Measurements from ENCODE around the gene PLCG1.

Gene PLCG1

DNA sequence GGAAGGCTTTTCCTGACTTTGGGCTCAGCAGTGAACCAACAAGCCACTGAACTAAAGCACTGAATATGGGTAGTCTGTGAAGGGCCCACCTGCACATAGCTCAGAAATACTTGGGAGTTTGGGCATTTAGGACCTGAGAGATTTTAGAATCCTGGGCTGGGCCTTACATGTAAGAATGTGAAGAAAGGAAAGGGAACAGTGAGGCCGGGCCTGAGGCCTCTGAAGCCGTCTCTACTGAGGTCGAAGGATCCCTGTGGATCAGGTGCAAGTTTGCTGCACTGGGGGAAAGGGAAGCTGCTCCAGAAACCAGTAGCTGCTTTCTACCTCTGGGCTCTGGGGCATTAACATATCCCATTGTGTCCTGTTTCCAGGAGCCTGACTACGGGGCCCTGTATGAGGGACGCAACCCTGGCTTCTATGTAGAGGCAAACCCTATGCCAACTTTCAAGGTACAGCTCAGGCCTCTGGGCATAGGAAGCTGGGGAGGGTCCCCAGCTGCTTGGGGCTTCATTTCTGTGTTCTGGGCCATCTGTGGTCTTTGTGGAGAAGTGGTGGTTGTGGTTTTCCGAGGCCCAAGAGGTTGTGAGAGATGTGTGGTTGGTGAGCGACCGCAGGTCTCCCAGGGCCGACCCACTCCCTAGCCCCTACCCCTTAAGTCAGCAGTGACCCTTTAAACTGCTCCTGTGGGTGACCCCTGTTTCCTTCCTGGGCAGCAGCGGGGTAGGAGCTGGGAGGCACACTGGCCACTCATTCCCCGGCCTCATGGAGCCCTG lies 30.3 kb downstream of the PLCG1 start:
- Histone ChIP-seq H3K36me3 (ENCODE audit: control insufficient read depth in 1 of 2, insufficient read depth in 2 of 2, low read length in 2 of 2) (peaks cover 76 to 96% of the 10 kb centered on the region in 2 donors), H3K4me3 (ENCODE audit: low read depth in 1 of 2, low read length in 2 of 2) (no peak overlapping the region), H3K9me3 (ENCODE audit: control insufficient read depth in 1 of 2, low read length in 2 of 2) (no peaks in the 10 kb centered on the region), H3K4me1 (ENCODE audit: control insufficient read depth in 1 of 2, insufficient read depth in 2 of 2, low read length in 2 of 2) (peaks cover 0 to 4% of the 10 kb centered on the region in 2 donors), H3K27ac (ENCODE audit: low read depth, low read length) (no peak overlapping the region), H3K9ac (ENCODE audit: low read depth in 1 of 2, low read length in 2 of 2) (no peak overlapping the region), H3K27me3 (ENCODE audit: control insufficient read depth in 1 of 2, insufficient read depth in 2 of 2, low read length in 2 of 2) (no peaks in the 10 kb centered on the region)

DNA sequence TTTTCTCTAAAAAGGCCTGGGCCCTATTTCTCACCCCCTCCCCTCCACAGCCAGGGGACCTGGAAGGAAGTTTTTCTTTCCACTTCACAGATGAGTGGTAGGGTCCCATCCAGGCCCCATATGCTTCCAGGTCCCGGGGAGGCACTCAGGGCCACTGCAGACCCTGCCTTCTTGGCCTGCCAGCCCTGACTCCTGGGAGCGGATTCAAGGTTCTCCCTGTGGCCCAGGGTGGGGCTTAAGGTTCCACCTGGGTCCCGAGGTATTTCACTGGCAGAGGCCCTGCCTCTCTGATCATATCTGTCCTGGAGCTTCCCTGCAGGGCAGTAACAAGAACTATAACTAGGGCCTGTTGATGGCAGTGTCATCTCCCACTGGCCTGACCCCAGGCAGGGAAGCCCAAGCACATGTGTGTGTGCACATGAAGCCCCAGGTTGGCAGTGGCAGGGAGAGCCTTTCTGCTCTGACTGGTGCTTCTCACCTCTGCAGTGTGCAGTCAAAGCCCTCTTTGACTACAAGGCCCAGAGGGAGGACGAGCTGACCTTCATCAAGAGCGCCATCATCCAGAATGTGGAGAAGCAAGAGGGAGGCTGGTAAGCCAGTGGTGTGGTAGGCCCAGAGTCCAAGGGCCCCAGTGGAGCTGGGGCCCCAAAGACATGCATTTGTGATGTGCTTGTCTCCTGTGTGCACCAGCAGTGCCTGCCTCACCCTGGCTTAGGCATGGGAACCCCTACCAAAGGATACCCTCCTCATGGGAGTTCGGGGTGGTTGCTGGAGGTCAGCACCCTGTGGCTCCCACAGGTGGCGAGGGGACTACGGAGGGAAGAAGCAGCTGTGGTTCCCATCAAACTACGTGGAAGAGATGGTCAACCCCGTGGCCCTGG lies 31.2 kb downstream of the PLCG1 start:
- no peak overlapping the region for H3K27ac ChIP-seq (ENCODE audit: low read depth, low read length)

DNA sequence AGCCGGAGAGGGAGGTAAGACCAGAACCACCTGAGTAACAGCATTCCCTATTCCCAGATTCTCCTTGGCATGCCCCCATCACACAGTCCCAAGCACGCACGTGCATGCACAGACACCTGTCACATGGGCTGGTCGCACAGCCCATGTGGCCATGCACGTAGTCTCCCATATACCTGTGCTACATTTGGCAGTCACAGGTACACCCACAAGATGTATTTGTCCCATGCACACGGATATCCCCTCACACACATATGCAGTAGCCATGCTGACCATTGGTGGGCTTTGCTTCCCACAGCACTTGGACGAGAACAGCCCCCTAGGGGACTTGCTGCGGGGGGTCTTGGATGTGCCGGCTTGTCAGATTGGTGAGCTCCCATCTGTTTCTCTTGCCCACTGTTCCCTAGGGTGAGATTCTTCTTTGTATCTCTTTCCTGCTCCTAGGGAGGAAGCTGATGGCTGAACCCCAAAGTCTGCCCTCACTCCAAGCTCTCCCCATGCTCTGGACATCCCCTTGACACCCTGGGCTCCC lies 31.9 kb downstream of the PLCG1 start:
- no peaks in the 10 kb centered on the region for H3K27me3 ChIP-seq (ENCODE audit: control insufficient read depth in 1 of 2, insufficient read depth in 2 of 2, low read length in 2 of 2)
- no peak overlapping the region for H3K9ac ChIP-seq (ENCODE audit: low read depth in 1 of 2, low read length in 2 of 2)
- peaks cover 71 to 92% of the 10 kb centered on the region in 2 donors for H3K36me3 ChIP-seq (ENCODE audit: control insufficient read depth in 1 of 2, insufficient read depth in 2 of 2, low read length in 2 of 2)
- H3K9me3 ChIP-seq (ENCODE audit: control insufficient read depth in 1 of 2, low read length in 2 of 2), result no peaks in the 10 kb centered on the region
- no peak overlapping the region for H3K4me3 ChIP-seq (ENCODE audit: low read depth in 1 of 2, low read length in 2 of 2)
- H3K4me1 ChIP-seq (ENCODE audit: control insufficient read depth in 1 of 2, insufficient read depth in 2 of 2, low read length in 2 of 2), result peaks cover 0 to 4% of the 10 kb centered on the region in 2 donors
- H3K27ac ChIP-seq (ENCODE audit: low read depth, low read length), result no peak overlapping the region

More for the DNA sequence above, 31.2 kb downstream of the PLCG1 start:
- H3K4me3 ChIP-seq (ENCODE audit: low read depth in 1 of 2, low read length in 2 of 2), result no peak overlapping the region
- H3K27me3 ChIP-seq (ENCODE audit: control insufficient read depth in 1 of 2, insufficient read depth in 2 of 2, low read length in 2 of 2), result no peaks in the 10 kb centered on the region
- H3K36me3 ChIP-seq (ENCODE audit: control insufficient read depth in 1 of 2, insufficient read depth in 2 of 2, low read length in 2 of 2), result peaks cover 71 to 92% of the 10 kb centered on the region in 2 donors
- H3K9ac ChIP-seq (ENCODE audit: low read depth in 1 of 2, low read length in 2 of 2), result no peak overlapping the region
- H3K9me3 ChIP-seq (ENCODE audit: control insufficient read depth in 1 of 2, low read length in 2 of 2), result no peaks in the 10 kb centered on the region
- peaks cover 0 to 4% of the 10 kb centered on the region in 2 donors for H3K4me1 ChIP-seq (ENCODE audit: control insufficient read depth in 1 of 2, insufficient read depth in 2 of 2, low read length in 2 of 2)

DNA sequence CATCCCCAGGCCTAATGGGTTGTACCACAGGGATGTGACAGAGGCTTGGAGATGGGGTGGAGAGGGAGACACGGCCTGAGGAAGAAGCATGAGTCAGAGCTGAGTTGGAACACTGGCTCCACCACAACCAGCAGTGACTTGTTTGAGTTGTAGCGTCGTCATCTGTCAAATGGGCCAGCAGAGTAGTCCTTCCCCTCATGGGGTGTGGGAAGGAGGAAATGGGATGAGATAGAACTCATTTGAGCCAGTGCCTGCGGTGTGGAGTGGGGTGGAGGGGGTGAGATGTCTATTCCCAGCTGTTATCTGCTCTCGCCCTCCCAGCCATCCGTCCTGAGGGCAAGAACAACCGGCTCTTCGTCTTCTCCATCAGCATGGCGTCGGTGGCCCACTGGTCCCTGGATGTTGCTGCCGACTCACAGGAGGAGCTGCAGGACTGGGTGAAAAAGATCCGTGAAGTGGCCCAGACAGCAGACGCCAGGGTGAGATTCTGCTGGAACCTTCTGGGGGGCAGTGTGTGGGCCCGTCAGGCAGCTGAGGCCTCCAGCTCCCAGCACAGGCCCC lies 32.5 kb downstream of the PLCG1 start:
- Histone ChIP-seq H3K27ac (ENCODE audit: low read depth, low read length) (no peak overlapping the region), H3K9ac (ENCODE audit: low read depth in 1 of 2, low read length in 2 of 2) (no peak overlapping the region), H3K36me3 (ENCODE audit: control insufficient read depth in 1 of 2, insufficient read depth in 2 of 2, low read length in 2 of 2) (peaks cover 74 to 92% of the 10 kb centered on the region in 2 donors), H3K9me3 (ENCODE audit: control insufficient read depth in 1 of 2, low read length in 2 of 2) (no peaks in the 10 kb centered on the region), H3K27me3 (ENCODE audit: control insufficient read depth in 1 of 2, insufficient read depth in 2 of 2, low read length in 2 of 2) (no peaks in the 10 kb centered on the region), H3K4me1 (ENCODE audit: control insufficient read depth in 1 of 2, insufficient read depth in 2 of 2, low read length in 2 of 2) (peaks cover 0 to 4% of the 10 kb centered on the region in 2 donors), H3K4me3 (ENCODE audit: low read depth in 1 of 2, low read length in 2 of 2) (no peak overlapping the region)

DNA sequence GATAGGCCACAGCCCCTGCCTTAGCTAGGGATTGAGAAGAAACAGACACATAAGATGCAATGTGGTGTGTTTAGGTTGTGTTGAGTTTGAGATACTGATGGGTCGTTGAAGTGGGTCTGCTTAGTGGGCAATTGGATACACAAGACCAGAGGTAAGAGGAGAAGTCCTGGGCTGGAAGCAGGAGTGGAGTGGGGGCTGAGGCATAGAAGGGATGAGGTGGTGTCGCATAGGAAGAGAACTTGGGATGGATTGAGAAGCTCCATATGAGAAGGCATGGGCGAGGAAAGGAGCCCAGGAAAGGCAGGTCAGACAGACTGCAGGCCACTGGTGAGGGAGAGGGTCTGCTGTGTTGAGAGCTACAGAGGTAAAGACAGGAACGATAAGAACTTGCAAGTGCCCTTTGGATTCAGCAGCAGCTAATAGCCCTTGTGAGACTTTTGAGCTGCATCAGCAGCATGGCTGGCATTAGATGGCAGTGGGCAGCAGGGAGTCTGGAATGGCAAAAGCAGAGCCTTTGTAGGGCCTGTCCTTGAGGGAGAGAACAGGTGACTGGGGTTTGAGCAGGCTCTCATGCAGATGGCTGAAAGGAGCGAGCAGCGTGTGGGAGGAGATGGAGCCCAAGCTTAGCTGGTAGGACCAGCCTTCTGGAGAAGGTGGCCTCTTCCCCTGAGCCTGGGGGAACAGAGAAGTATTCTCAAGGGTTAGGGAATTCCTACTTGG lies 33.2 kb downstream of the PLCG1 start:
- peaks cover 73 to 92% of the 10 kb centered on the region in 2 donors for H3K36me3 ChIP-seq (ENCODE audit: control insufficient read depth in 1 of 2, insufficient read depth in 2 of 2, low read length in 2 of 2)
- no peak overlapping the region for H3K4me3 ChIP-seq (ENCODE audit: low read depth in 1 of 2, low read length in 2 of 2)
- H3K4me1 ChIP-seq (ENCODE audit: control insufficient read depth in 1 of 2, insufficient read depth in 2 of 2, low read length in 2 of 2), result peaks cover 0 to 4% of the 10 kb centered on the region in 2 donors
- H3K27me3 ChIP-seq (ENCODE audit: control insufficient read depth in 1 of 2, insufficient read depth in 2 of 2, low read length in 2 of 2), result no peaks in the 10 kb centered on the region
- no peak overlapping the region for H3K9ac ChIP-seq (ENCODE audit: low read depth in 1 of 2, low read length in 2 of 2)
- no peaks in the 10 kb centered on the region for H3K9me3 ChIP-seq (ENCODE audit: control insufficient read depth in 1 of 2, low read length in 2 of 2)
- no peak overlapping the region for H3K27ac ChIP-seq (ENCODE audit: low read depth, low read length)

DNA sequence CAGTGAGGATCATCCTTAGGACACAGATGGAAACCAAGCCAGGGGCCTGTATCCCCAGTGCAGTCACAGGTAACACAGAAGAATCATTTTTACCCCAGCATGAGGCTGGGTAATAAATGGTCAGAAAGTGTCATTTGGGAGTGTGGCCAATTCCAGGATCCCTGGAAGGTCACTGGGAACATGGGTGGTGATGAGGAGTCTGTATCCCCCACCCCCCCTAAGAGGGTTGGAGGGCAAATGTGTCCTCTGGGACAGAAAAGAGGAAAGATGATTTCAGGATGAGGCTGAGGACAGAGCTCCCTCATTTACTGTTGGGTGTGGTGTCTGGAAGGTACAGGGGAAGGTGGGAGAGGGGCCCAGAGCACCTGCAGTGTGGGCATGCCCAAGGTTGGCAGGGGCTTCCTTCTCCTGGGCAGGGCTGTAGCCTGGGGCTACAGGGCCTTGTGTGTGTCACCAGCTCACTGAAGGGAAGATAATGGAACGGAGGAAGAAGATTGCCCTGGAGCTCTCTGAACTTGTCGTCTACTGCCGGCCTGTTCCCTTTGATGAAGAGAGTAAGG lies 34.5 kb downstream of the PLCG1 start:
- H3K4me1 ChIP-seq (ENCODE audit: control insufficient read depth in 1 of 2, insufficient read depth in 2 of 2, low read length in 2 of 2), result peaks cover 0 to 4% of the 10 kb centered on the region in 2 donors
- H3K9ac ChIP-seq (ENCODE audit: low read depth in 1 of 2, low read length in 2 of 2), result no peak overlapping the region
- no peaks in the 10 kb centered on the region for H3K27me3 ChIP-seq (ENCODE audit: control insufficient read depth in 1 of 2, insufficient read depth in 2 of 2, low read length in 2 of 2)
- H3K36me3 ChIP-seq (ENCODE audit: control insufficient read depth in 1 of 2, insufficient read depth in 2 of 2, low read length in 2 of 2), result peaks cover 66 to 92% of the 10 kb centered on the region in 2 donors
- no peak overlapping the region for H3K27ac ChIP-seq (ENCODE audit: low read depth, low read length)
- H3K4me3 ChIP-seq (ENCODE audit: low read depth in 1 of 2, low read length in 2 of 2), result no peak overlapping the region
- no peaks in the 10 kb centered on the region for H3K9me3 ChIP-seq (ENCODE audit: control insufficient read depth in 1 of 2, low read length in 2 of 2)

DNA sequence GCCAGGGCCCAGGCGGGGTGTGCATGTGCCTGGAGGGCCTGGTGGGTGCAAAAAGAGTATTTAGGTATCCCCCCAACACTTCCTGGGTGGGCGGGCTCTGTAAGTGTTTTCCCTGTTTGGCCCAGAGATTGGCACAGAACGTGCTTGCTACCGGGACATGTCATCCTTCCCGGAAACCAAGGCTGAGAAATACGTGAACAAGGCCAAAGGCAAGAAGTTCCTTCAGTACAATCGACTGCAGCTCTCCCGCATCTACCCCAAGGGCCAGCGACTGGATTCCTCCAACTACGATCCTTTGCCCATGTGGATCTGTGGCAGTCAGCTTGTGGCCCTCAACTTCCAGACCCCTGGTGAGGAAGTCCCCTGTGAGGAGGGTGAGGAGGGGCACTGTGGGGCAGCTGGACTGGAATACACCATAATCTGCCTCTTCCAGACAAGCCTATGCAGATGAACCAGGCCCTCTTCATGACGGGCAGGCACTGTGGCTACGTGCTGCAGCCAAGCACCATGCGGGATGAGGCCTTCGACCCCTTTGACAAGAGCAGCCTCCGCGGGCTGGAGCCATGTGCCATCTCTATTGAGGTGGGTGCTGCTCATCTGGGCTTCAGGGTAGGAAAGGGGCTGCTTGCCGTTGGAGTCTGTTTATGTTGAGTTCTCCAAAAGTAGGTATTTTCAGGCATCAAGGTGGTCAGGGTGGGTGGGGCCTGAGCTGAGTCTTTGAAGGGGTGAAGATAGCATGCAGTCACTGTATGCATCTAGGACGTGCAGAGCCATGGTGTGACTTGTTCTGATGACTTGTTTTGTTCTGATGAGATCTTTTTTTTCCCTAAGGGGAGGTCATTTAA lies 35.2 kb downstream of the PLCG1 start:
- H3K9me3 ChIP-seq (ENCODE audit: control insufficient read depth in 1 of 2, low read length in 2 of 2), result no peaks in the 10 kb centered on the region
- H3K4me1 ChIP-seq (ENCODE audit: control insufficient read depth in 1 of 2, insufficient read depth in 2 of 2, low read length in 2 of 2), result peaks cover 0 to 4% of the 10 kb centered on the region in 2 donors
- H3K36me3 ChIP-seq (ENCODE audit: control insufficient read depth in 1 of 2, insufficient read depth in 2 of 2, low read length in 2 of 2), result peaks cover 63 to 91% of the 10 kb centered on the region in 2 donors
- no peak overlapping the region for H3K4me3 ChIP-seq (ENCODE audit: low read depth in 1 of 2, low read length in 2 of 2)
- H3K27me3 ChIP-seq (ENCODE audit: control insufficient read depth in 1 of 2, insufficient read depth in 2 of 2, low read length in 2 of 2), result no peaks in the 10 kb centered on the region
- no peak overlapping the region for H3K27ac ChIP-seq (ENCODE audit: low read depth, low read length)
- no peak overlapping the region for H3K9ac ChIP-seq (ENCODE audit: low read depth in 1 of 2, low read length in 2 of 2)

DNA sequence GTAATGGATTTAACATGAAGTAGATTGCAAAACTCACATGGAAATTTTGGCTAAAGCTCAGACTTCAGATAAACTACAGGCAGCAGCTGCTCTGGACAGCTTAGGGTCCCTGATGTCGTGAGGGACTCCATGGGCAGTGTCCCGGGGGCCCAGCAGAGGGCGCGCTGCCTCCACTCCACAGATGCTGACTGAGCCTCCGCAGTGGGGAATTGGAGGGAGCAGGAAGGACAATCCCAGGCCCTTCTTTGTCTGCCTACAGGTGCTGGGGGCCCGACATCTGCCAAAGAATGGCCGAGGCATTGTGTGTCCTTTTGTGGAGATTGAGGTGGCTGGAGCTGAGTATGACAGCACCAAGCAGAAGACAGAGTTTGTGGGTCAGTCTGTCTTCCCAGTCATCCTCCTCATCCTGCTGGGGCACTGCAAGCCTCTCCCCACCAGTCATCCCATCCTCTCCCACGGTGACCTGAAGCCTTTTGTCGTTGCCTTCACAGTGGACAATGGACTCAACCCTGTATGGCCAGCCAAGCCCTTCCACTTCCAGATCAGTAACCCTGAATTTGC lies 35.9 kb downstream of the PLCG1 start:
- H3K4me1 ChIP-seq (ENCODE audit: control insufficient read depth in 1 of 2, insufficient read depth in 2 of 2, low read length in 2 of 2), result peaks cover 0 to 4% of the 10 kb centered on the region in 2 donors

More for the DNA sequence above, 35.9 kb downstream of the PLCG1 start:
- Histone ChIP-seq H3K27me3 (ENCODE audit: control insufficient read depth in 1 of 2, insufficient read depth in 2 of 2, low read length in 2 of 2) (no peaks in the 10 kb centered on the region), H3K9me3 (ENCODE audit: control insufficient read depth in 1 of 2, low read length in 2 of 2) (no peaks in the 10 kb centered on the region), H3K9ac (ENCODE audit: low read depth in 1 of 2, low read length in 2 of 2) (no peak overlapping the region), H3K36me3 (ENCODE audit: control insufficient read depth in 1 of 2, insufficient read depth in 2 of 2, low read length in 2 of 2) (peaks cover 63 to 86% of the 10 kb centered on the region in 2 donors), H3K4me3 (ENCODE audit: low read depth in 1 of 2, low read length in 2 of 2) (no peak overlapping the region), H3K27ac (ENCODE audit: low read depth, low read length) (no peak overlapping the region)
